Peyer's patch (tissue), 4 donors: Measurements from ENCODE around the gene FSTL1.

ENCODE experiments used
- CTCF ChIP-seq, 6 experiments: fragments of 450-650 bp in 4 of 6; fragments of 200-600 bp in 2 of 6; sonication (generic) in 1 of 6; IDR thresholded peaks; one replicate each; pipeline ENCODE4 v1.5.1; 2017 to 2019; ENCODE audit warnings: antibody characterized with exemption in 6 of 6, mild to moderate bottlenecking in 3 of 6, moderate library complexity in 1 of 6
- POLR2A ChIP-seq, 2 donors: fragments of 450-650 bp; IDR thresholded peaks; one replicate each; pipeline ENCODE4 v1.5.1; 2017; ENCODE audit warnings: antibody characterized with exemption in 2 of 2, mild to moderate bottlenecking in 2 of 2, moderate library complexity in 2 of 2

- TF ChIP-seq CTCF (IDR thresholded peaks at IDR 0.05) (no peak), POLR2A (IDR thresholded peaks at IDR 0.05) (no peak)
Observed at GRCh38 chr3:120462409-120462959, 11.7 kb upstream of the FSTL1 start.
